Activated B cell treated with CpG ODN at 0.5 μM for 24 hours (primary cell): ENCODE measurements around the gene SNRNP35. TPM values are rescaled to one million over a fixed set of nuclear protein-coding genes. Genes with fewer than 3 reads are reported as not detected.
"Not testable (repeated sequence)": the region's sequence is repeated elsewhere in the genome, so short reads cannot be mapped to it uniquely, and the experiment has no call there.

Experiments
- ATAC-seq: fragments of 200-7000 bp; cut with Tn5 transposase; one replicate; pipeline ENCODE4 v1.10.0; 2021; ENCODE audit warnings: low read depth, mild to moderate bottlenecking, moderate library complexity
- CTCF ChIA-PET: fragments of 350-600 bp; sonication (Branson Sonifier 250); formaldehyde crosslinking; loops from one replicate; lab custom pipeline; 2021; ENCODE audit warnings: antibody characterized with exemption; lab: Charles Lee
- POLR2A ChIA-PET: fragments of 350-600 bp; sonication (Branson Sonifier 250); formaldehyde crosslinking; loops from one replicate; lab custom pipeline; 2021; ENCODE audit warnings: antibody characterized with exemption; lab: Charles Lee
- DNase-seq: peaks from one replicate; pipeline ENCODE4 v3.0.0; 2022
- H3K27ac Mint-ChIP-seq: one replicate; pipeline ENCODE4 v1.8.0; 2020; ENCODE audit warnings: mixed read lengths
- H3K27me3 Mint-ChIP-seq: one replicate; pipeline ENCODE4 v1.8.0; 2021; ENCODE audit warnings: mixed read lengths
- H3K36me3 Mint-ChIP-seq: one replicate; pipeline ENCODE4 v1.8.0; 2021; ENCODE audit warnings: low read depth, mixed read lengths
- H3K4me1 Mint-ChIP-seq: one replicate; pipeline ENCODE4 v1.8.0; 2021; ENCODE audit warnings: mixed read lengths
- H3K4me3 Mint-ChIP-seq: one replicate; pipeline ENCODE4 v1.8.0; 2020; ENCODE audit warnings: mild to moderate bottlenecking, mixed read lengths
- H3K9me3 Mint-ChIP-seq: one replicate; pipeline ENCODE4 v1.8.0; 2020; ENCODE audit warnings: mixed read lengths
- intact Hi-C: fragments of 100-400 bp; cut with micrococcal nuclease; formaldehyde crosslinking; loops from one replicate; pipeline ENCODE4 v1.15.1; 2024
- total RNA-seq: library from RNA; stranded (reverse); gene quantifications from 2 replicates; pipeline ENCODE4 v1.2.3, GENCODE V29; 2022
- TF ChIP-seq, protein P1 (sequence below): fragments of 200-600 bp; IDR thresholded peaks from one replicate; pipeline ENCODE4 v1.8.0; 2022; ENCODE audit warnings: antibody characterized with exemption, mild to moderate bottlenecking

The SNRNP35 gene
- total RNA-seq, 1 donor from 2014 or later = 51.5 TPM

DNA sequence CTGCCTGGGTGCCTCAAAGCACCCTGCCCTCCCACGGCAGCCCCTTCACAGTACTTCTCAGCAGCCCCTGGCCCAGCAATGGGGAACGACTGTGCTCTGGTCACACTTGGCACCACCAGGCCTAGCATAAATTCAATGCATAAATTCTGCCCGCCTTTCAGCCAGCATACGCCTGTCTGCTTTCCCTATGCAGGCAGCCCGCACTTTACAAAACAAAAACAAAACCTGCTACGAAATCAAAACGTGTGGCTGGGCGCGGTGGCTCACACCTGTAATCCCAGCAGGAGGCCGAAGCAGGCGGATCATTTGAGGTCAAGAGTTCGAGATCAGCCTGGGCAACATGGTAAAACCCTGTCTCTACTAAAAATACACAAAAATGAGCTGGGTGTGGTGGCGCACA, 33.5 kb downstream of the SNRNP35 start:
- H3K9me3 Mint-ChIP-seq = no peaks in the 10 kb centered on the region
- no peaks in the 10 kb centered on the region for H3K36me3 Mint-ChIP-seq
- H3K27ac Mint-ChIP-seq = no peak overlapping the region
- DNase-seq = no peak
- no peak for ATAC-seq
- intact Hi-C loops = no loop called here
- ChIA-PET CTCF (no interaction called here), POLR2A (no interaction called here)
- no peak overlapping the region for H3K4me3 Mint-ChIP-seq
- H3K27me3 Mint-ChIP-seq = no peaks in the 10 kb centered on the region
- TF ChIP-seq, protein P1, sequence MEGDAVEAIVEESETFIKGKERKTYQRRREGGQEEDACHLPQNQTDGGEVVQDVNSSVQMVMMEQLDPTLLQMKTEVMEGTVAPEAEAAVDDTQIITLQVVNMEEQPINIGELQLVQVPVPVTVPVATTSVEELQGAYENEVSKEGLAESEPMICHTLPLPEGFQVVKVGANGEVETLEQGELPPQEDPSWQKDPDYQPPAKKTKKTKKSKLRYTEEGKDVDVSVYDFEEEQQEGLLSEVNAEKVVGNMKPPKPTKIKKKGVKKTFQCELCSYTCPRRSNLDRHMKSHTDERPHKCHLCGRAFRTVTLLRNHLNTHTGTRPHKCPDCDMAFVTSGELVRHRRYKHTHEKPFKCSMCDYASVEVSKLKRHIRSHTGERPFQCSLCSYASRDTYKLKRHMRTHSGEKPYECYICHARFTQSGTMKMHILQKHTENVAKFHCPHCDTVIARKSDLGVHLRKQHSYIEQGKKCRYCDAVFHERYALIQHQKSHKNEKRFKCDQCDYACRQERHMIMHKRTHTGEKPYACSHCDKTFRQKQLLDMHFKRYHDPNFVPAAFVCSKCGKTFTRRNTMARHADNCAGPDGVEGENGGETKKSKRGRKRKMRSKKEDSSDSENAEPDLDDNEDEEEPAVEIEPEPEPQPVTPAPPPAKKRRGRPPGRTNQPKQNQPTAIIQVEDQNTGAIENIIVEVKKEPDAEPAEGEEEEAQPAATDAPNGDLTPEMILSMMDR = no peak
- H3K4me1 Mint-ChIP-seq = no peaks in the 10 kb centered on the region

DNA sequence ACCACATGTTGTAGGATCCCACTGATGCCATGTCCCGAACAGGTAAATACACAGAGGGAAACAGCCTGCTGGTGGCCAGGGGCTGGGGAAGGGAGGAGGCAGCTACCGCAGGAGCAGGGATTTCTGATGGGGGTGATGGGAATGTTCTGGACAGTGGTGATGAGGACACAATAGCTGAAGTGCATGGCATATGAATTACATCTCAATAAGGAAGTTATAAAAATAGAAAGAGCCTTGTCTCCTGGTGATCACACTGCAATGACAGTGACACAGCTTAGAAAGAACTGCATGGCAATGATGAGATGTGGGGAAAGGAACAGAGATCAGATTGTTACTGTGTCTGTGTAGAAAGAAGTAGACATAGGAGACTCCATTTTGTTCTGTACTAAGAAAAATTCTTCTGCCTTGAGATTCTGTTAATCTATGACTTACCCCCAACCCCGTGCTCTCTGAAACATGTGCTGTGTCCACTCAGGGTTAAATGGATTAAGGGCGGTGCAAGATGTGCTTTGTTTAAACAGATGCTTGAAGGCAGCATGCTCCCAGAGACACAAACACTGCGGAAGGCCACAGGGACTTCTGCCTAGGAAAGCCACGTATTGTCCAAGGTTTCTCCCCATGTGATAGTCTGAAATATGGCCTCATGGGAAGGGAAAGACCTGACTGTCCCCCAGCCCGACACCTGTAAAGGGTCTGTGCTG, 34.5 kb downstream of the SNRNP35 start:
- CTCF ChIA-PET, H3K27me3 Mint-ChIP-seq, H3K36me3 Mint-ChIP-seq, DNase-seq, H3K9me3 Mint-ChIP-seq, H3K4me3 Mint-ChIP-seq, intact Hi-C loops, H3K27ac Mint-ChIP-seq, ATAC-seq, POLR2A ChIA-PET, H3K4me1 Mint-ChIP-seq: not testable (repeated sequence)

DNA sequence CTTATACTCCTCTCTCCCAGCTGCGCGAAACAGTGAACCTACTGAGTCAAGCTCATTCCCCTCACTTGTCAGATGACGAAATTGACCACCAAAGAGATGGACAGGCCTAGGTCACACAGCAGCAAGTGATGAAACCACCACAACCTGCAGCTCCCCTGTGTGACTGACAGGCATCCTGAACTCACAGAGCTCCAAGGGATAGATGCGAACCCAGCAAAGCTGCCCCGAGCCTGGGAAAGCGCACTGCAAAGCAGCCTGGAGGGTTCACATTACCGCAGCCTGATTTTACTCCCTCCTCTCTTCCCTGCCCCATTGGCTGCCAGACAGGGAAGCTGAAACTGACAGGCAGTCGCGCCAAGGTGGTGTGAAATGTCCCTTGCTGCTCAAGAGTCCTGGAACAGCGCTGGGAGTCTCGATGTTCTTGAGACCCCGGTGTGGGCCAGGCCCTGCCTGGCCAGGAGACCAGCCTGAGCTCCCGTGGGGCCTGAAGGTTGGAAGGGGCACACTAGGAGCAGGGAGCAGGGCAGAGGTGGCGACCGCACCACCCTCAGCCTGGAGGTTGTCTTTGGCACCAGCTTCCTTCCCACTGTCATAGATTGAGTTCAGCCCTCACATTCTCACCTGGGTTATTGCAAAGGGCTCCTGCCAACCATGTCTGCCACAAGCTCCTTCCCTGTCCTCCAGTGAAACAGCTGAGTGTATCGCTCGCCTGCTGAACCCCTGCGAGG, 36.3 kb downstream of the SNRNP35 start:
- H3K36me3 Mint-ChIP-seq = no peaks in the 10 kb centered on the region
- TF ChIP-seq, protein P1 = no peak
- H3K9me3 Mint-ChIP-seq = no peaks in the 10 kb centered on the region
- ATAC-seq (no peak), DNase-seq (no peak)
- no peaks in the 10 kb centered on the region for H3K27me3 Mint-ChIP-seq
- no peak overlapping the region for H3K4me3 Mint-ChIP-seq
- H3K27ac Mint-ChIP-seq = no peak overlapping the region
- ChIA-PET CTCF (no interaction called here), POLR2A (no interaction called here)
- no peaks in the 10 kb centered on the region for H3K4me1 Mint-ChIP-seq
- intact Hi-C loops = no loop called here

GRCh38 chr12:123497065-123497464, 39.1 kb downstream of the SNRNP35 start:
- intact Hi-C loops = no loop called here
- no peak for ATAC-seq
- H3K27me3 Mint-ChIP-seq = peaks cover 3% of the 10 kb centered on the region
- ChIA-PET CTCF (no interaction called here), POLR2A (no interaction called here)
- TF ChIP-seq, protein P1 = no peak
- H3K27ac Mint-ChIP-seq = no peak overlapping the region
- H3K4me3 Mint-ChIP-seq = no peak overlapping the region
- H3K4me1 Mint-ChIP-seq = no peaks in the 10 kb centered on the region
- DNase-seq = no peak
- no peaks in the 10 kb centered on the region for H3K9me3 Mint-ChIP-seq
- H3K36me3 Mint-ChIP-seq = no peaks in the 10 kb centered on the region

GRCh38 chr12:123498126-123498825, 40.3 kb downstream of the SNRNP35 start:
- ChIA-PET POLR2A (no interaction called here), CTCF (no interaction called here)
- ATAC-seq (no peak), DNase-seq (no peak)
- intact Hi-C loops = no loop called here
- no peaks in the 10 kb centered on the region for H3K9me3 Mint-ChIP-seq
- H3K36me3 Mint-ChIP-seq = no peaks in the 10 kb centered on the region
- H3K27me3 Mint-ChIP-seq = peaks cover 7% of the 10 kb centered on the region
- H3K27ac Mint-ChIP-seq = no peak overlapping the region
- TF ChIP-seq, protein P1 = no peak
- no peak overlapping the region for H3K4me3 Mint-ChIP-seq
- no peaks in the 10 kb centered on the region for H3K4me1 Mint-ChIP-seq
